Upper lobe of left lung (tissue), 6 donors: ENCODE results near the gene TNF. TPM values are rescaled to one million over a fixed set of nuclear protein-coding genes. Genes with fewer than 3 reads are reported as not detected.

Source experiments
- ATAC-seq, 2 donors: fragments of 200-7000 bp; cut with Tn5 transposase; one replicate each; pipeline ENCODE4 v1.9.1; 2022; ENCODE audit warnings: mild to moderate bottlenecking in 2 of 2, moderate library complexity in 2 of 2; ENCODE audit not compliant: low FRiP score in 2 of 2
- DNase-seq, 2 donors: peaks; one replicate each; pipeline ENCODE4 v3.0.0-alpha.2; 2019 to 2020
- H3K27ac ChIP-seq, 4 donors: fragments of 200-600 bp; sonication (generic); one replicate each; pipeline ENCODE4 v1.5.1; 2016 to 2019
- H3K27me3 ChIP-seq, 4 donors: fragments of 200-600 bp; sonication (generic); one replicate each; pipeline ENCODE4 v1.5.1; 2017 to 2019
- H3K36me3 ChIP-seq, 4 donors: fragments of 200-600 bp; sonication (generic); one replicate each; pipeline ENCODE4 v1.5.1; 2016 to 2019
- H3K4me1 ChIP-seq, 4 donors: fragments of 200-600 bp; sonication (generic); one replicate each; pipeline ENCODE4 v1.5.1; 2018 to 2019
- H3K4me3 ChIP-seq, 4 donors: fragments of 200-600 bp; sonication (generic); one replicate each; pipeline ENCODE4 v1.5.1; 2017 to 2019; ENCODE audit warnings: mild to moderate bottlenecking in 2 of 4, moderate library complexity in 1 of 4
- H3K9me3 ChIP-seq, 4 donors: fragments of 200-600 bp; sonication (generic); one replicate each; pipeline ENCODE4 v1.5.1; 2018 to 2019
- CTCF ChIP-seq, 6 experiments: fragments of 450-650 bp in 4 of 6; fragments of 200-600 bp in 2 of 6; sonication (generic) in 2 of 6; IDR thresholded peaks; one replicate each; pipeline ENCODE4 v1.5.1; 2016 to 2019; ENCODE audit warnings: antibody characterized with exemption in 6 of 6
- EP300 ChIP-seq, 4 donors: sonication (generic); formaldehyde crosslinking; IDR thresholded peaks; one replicate each; pipeline ENCODE4 v1.5.1; 2017; ENCODE audit warnings: antibody characterized with exemption in 4 of 4, control low read depth in 2 of 4
- POLR2A ChIP-seq, 4 donors: fragments of 450-650 bp; IDR thresholded peaks; one replicate each; pipeline ENCODE4 v1.5.1; 2016 to 2017; ENCODE audit warnings: antibody characterized with exemption in 4 of 4, mild to moderate bottlenecking in 2 of 4
- POLR2AphosphoS5 ChIP-seq, 2 donors: sonication (generic); formaldehyde crosslinking; IDR thresholded peaks; one replicate each; pipeline ENCODE4 v1.5.1; 2017; ENCODE audit warnings: antibody characterized with exemption in 2 of 2
- WGBS, 2 donors: methylation state at CpG; one replicate each; pipeline ENCODE4 v1.1.5; 2017 to 2018; 5-methylcytosine and 5-hydroxymethylcytosine counted together
- total RNA-seq, 6 donors: library from RNA; depleted of rRNA in 4 of 6; stranded (reverse); fragments of >200 nt in 4 of 6; gene quantifications; one replicate each; pipeline versions ENCODE4 v1.1.0 to v1.2.1, GENCODE V29; 2016 to 2021
- donor health status: DM: no; HTN: no; CAD: no; lungs with moderate emphysema.
- donor health status: DM: no; HTN: yes; CAD: no; lungs with severe emphysema.

TNF gene
- total RNA-seq, 6 donors from 2014 or later, result 0.33 to 6.6 (median 2.9) TPM

GRCh38 chr6:31535538-31536324 is 39.6 kb upstream of the TNF start:
- 43 to 70% methylated on average over 2 of the region's 2 CpGs for WGBS, 2 donors
- Histone ChIP-seq H3K4me1 (peaks cover 21 to 27% (median 26%) of the 10 kb centered on the region in 4 donors), H3K9me3 (no peaks in the 10 kb centered on the region), H3K4me3 (no peak overlapping the region), H3K27ac (no peak overlapping the region), H3K36me3 (peaks cover 54 to 97% (median 93%) of the 10 kb centered on the region in 4 donors), H3K27me3 (no peaks in the 10 kb centered on the region)
- DNase-seq, result no peak
- no peak for ATAC-seq
- no peak for TF ChIP-seq EP300 (IDR thresholded peaks at IDR 0.05)
- no peak for TF ChIP-seq POLR2A (IDR thresholded peaks at IDR 0.05)
- TF ChIP-seq POLR2AphosphoS5 (IDR thresholded peaks at IDR 0.05), result no peak
- TF ChIP-seq CTCF (IDR thresholded peaks at IDR 0.05), result no peak

GRCh38 chr6:31538805-31539400 is 36.5 kb upstream of the TNF start:
- H3K27ac ChIP-seq, result no peak overlapping the region
- peaks cover 40 to 66% (median 62%) of the 10 kb centered on the region in 4 donors for H3K36me3 ChIP-seq
- DNase-seq (no peak), ATAC-seq (no peak)
- H3K4me3 ChIP-seq, result peak overlapping the region in 1 of 4 donors; percentile 60
- 51 to 57% methylated on average over 6 of the region's 6 CpGs for WGBS, 2 donors
- peaks cover 28 to 38% (median 35%) of the 10 kb centered on the region in 4 donors for H3K4me1 ChIP-seq
- H3K27me3 ChIP-seq, result no peaks in the 10 kb centered on the region
- TF ChIP-seq EP300 (IDR thresholded peaks at IDR 0.05) (no peak), POLR2AphosphoS5 (IDR thresholded peaks at IDR 0.05) (no peak), CTCF (IDR thresholded peaks at IDR 0.05) (no peak), POLR2A (IDR thresholded peaks at IDR 0.05) (no peak)
- no peaks in the 10 kb centered on the region for H3K9me3 ChIP-seq

- Histone ChIP-seq H3K9me3 (no peaks in the 10 kb centered on the region), H3K36me3 (peaks cover 23 to 48% (median 45%) of the 10 kb centered on the region in 4 donors), H3K4me3 (peak overlapping the region; percentile 60 to 63 (median 62)), H3K4me1 (peaks cover 28 to 38% (median 35%) of the 10 kb centered on the region in 4 donors), H3K27me3 (no peaks in the 10 kb centered on the region), H3K27ac (peak overlapping the region; percentile 89 to 99 (median 94))
- no peak for TF ChIP-seq POLR2A (IDR thresholded peaks at IDR 0.05)
- no peak for TF ChIP-seq CTCF (IDR thresholded peaks at IDR 0.05)
- TF ChIP-seq POLR2AphosphoS5 (IDR thresholded peaks at IDR 0.05), result no peak
- TF ChIP-seq EP300 (IDR thresholded peaks at IDR 0.05), result no peak
- ATAC-seq, result no peak
- whole genome bisulfite sequencing, 2 donors, result 15 to 19% methylated on average over 4 of the region's 4 CpGs
- no peak for DNase-seq
Observed at GRCh38 chr6:31540640-31541039, 34.7 kb upstream of the TNF start.

GRCh38 chr6:31541059-31541657 is 34.2 kb upstream of the TNF start:
- peak; percentile 49 to 56 for ATAC-seq
- 0% methylated on average over 21 of the region's 21 CpGs for WGBS, 2 donors

More at GRCh38 chr6:31541059-31541657, 34.2 kb upstream of the TNF start:
- Histone ChIP-seq H3K4me3 (peak overlapping the region; percentile 60 to 63 (median 62)), H3K4me1 (peaks cover 28 to 39% (median 36%) of the 10 kb centered on the region in 4 donors), H3K9me3 (no peaks in the 10 kb centered on the region), H3K27ac (peak overlapping the region; percentile 89 to 99 (median 94)), H3K27me3 (no peaks in the 10 kb centered on the region), H3K36me3 (peaks cover 18 to 43% (median 40%) of the 10 kb centered on the region in 4 donors)
- TF ChIP-seq POLR2AphosphoS5 (IDR thresholded peaks at IDR 0.05), result peak in 1 of 2 donors; percentile 17
- no peak for TF ChIP-seq CTCF (IDR thresholded peaks at IDR 0.05)
- no peak for TF ChIP-seq EP300 (IDR thresholded peaks at IDR 0.05)
- no peak for TF ChIP-seq POLR2A (IDR thresholded peaks at IDR 0.05)
- peak in 1 of 2 donors; percentile 67 for DNase-seq
